ENCODE results near the gene IRX4. TPM values are rescaled to one million over a fixed set of nuclear protein-coding genes. Genes with fewer than 3 reads are reported as not detected.

IRX4 gene
- polyA plus RNA-seq, 1 donor, result not detected

GRCh38 chr5:1901061-1901460 is 18.3 kb upstream of the IRX4 start:
- Histone ChIP-seq H3K4me3 (ENCODE audit: low read length) (no peak overlapping the region), H3K36me3 (ENCODE audit: control insufficient read depth, insufficient read depth, low read length) (no peaks in the 10 kb centered on the region), H3K4me1 (ENCODE audit: control insufficient read depth, insufficient read depth, low read length) (no peaks in the 10 kb centered on the region), H3K27ac (ENCODE audit: low read length) (no peak overlapping the region), H3K27me3 (ENCODE audit: control insufficient read depth, insufficient read depth, low read length) (peaks cover 5% of the 10 kb centered on the region), H3K9me3 (ENCODE audit: control insufficient read depth, low read depth, low read length) (peaks cover 4% of the 10 kb centered on the region)
- 100% methylated on average over 1 of the region's 5 CpGs for WGBS (ENCODE audit: insufficient coverage, low lambda C conversion rate)
- no peak for DNase-seq

- Histone ChIP-seq H3K4me1 (ENCODE audit: control insufficient read depth, insufficient read depth, low read length) (no peaks in the 10 kb centered on the region), H3K9me3 (ENCODE audit: control insufficient read depth, low read depth, low read length) (no peaks in the 10 kb centered on the region), H3K36me3 (ENCODE audit: control insufficient read depth, insufficient read depth, low read length) (no peaks in the 10 kb centered on the region), H3K27me3 (ENCODE audit: control insufficient read depth, insufficient read depth, low read length) (peaks cover 8% of the 10 kb centered on the region), H3K27ac (ENCODE audit: low read length) (no peak overlapping the region), H3K4me3 (ENCODE audit: low read length) (no peak overlapping the region)
- no peak for DNase-seq
- no CpG with 5 or more reads among the region's 5 CpGs for WGBS (ENCODE audit: insufficient coverage, low lambda C conversion rate)
Measured at GRCh38 chr5:1899201-1899600, 16.5 kb upstream of the IRX4 start.

GRCh38 chr5:1897816-1898450 is 15.2 kb upstream of the IRX4 start:
- Histone ChIP-seq H3K27ac (ENCODE audit: low read length) (no peak overlapping the region), H3K27me3 (ENCODE audit: control insufficient read depth, insufficient read depth, low read length) (peaks cover 20% of the 10 kb centered on the region), H3K4me1 (ENCODE audit: control insufficient read depth, insufficient read depth, low read length) (no peaks in the 10 kb centered on the region), H3K36me3 (ENCODE audit: control insufficient read depth, insufficient read depth, low read length) (no peaks in the 10 kb centered on the region), H3K9me3 (ENCODE audit: control insufficient read depth, low read depth, low read length) (no peaks in the 10 kb centered on the region), H3K4me3 (ENCODE audit: low read length) (no peak overlapping the region)
- whole genome bisulfite sequencing (ENCODE audit: insufficient coverage, low lambda C conversion rate), result no CpG with 5 or more reads among the region's 18 CpGs
- DNase-seq, result no peak

- Histone ChIP-seq H3K27me3 (ENCODE audit: control insufficient read depth, insufficient read depth, low read length) (peaks cover 24% of the 10 kb centered on the region), H3K27ac (ENCODE audit: low read length) (no peak overlapping the region), H3K4me3 (ENCODE audit: low read length) (no peak overlapping the region), H3K4me1 (ENCODE audit: control insufficient read depth, insufficient read depth, low read length) (no peaks in the 10 kb centered on the region), H3K9me3 (ENCODE audit: control insufficient read depth, low read depth, low read length) (no peaks in the 10 kb centered on the region), H3K36me3 (ENCODE audit: control insufficient read depth, insufficient read depth, low read length) (no peaks in the 10 kb centered on the region)
- WGBS (ENCODE audit: insufficient coverage, low lambda C conversion rate), result no CpG with 5 or more reads among the region's 11 CpGs
- no peak for DNase-seq
Measured at GRCh38 chr5:1897386-1897785, 14.7 kb upstream of the IRX4 start.

GRCh38 chr5:1896602-1897376 is 14.1 kb upstream of the IRX4 start:
- H3K36me3 ChIP-seq (ENCODE audit: control insufficient read depth, insufficient read depth, low read length), result no peaks in the 10 kb centered on the region
- no peaks in the 10 kb centered on the region for H3K4me1 ChIP-seq (ENCODE audit: control insufficient read depth, insufficient read depth, low read length)
- no CpG with 5 or more reads among the region's 21 CpGs for WGBS (ENCODE audit: insufficient coverage, low lambda C conversion rate)
- no peak overlapping the region for H3K4me3 ChIP-seq (ENCODE audit: low read length)
- H3K9me3 ChIP-seq (ENCODE audit: control insufficient read depth, low read depth, low read length), result no peaks in the 10 kb centered on the region
- H3K27me3 ChIP-seq (ENCODE audit: control insufficient read depth, insufficient read depth, low read length), result peaks cover 27% of the 10 kb centered on the region
- H3K27ac ChIP-seq (ENCODE audit: low read length), result no peak overlapping the region
- no peak for DNase-seq

GRCh38 chr5:1895739-1896420 is 13.2 kb upstream of the IRX4 start:
- H3K27ac ChIP-seq (ENCODE audit: low read length), result no peak overlapping the region
- DNase-seq, result no peak
- no peaks in the 10 kb centered on the region for H3K36me3 ChIP-seq (ENCODE audit: control insufficient read depth, insufficient read depth, low read length)
- no peak overlapping the region for H3K4me3 ChIP-seq (ENCODE audit: low read length)
- no peaks in the 10 kb centered on the region for H3K4me1 ChIP-seq (ENCODE audit: control insufficient read depth, insufficient read depth, low read length)
- no peaks in the 10 kb centered on the region for H3K9me3 ChIP-seq (ENCODE audit: control insufficient read depth, low read depth, low read length)
- peaks cover 34% of the 10 kb centered on the region for H3K27me3 ChIP-seq (ENCODE audit: control insufficient read depth, insufficient read depth, low read length)
- WGBS (ENCODE audit: insufficient coverage, low lambda C conversion rate), result no CpG with 5 or more reads among the region's 15 CpGs

GRCh38 chr5:1894243-1894642 is 11.5 kb upstream of the IRX4 start:
- WGBS (ENCODE audit: insufficient coverage, low lambda C conversion rate), result no CpG with 5 or more reads among the region's 8 CpGs
- H3K4me3 ChIP-seq (ENCODE audit: low read length), result no peak overlapping the region
- H3K36me3 ChIP-seq (ENCODE audit: control insufficient read depth, insufficient read depth, low read length), result no peaks in the 10 kb centered on the region
- no peak overlapping the region for H3K27ac ChIP-seq (ENCODE audit: low read length)
- no peaks in the 10 kb centered on the region for H3K4me1 ChIP-seq (ENCODE audit: control insufficient read depth, insufficient read depth, low read length)
- peaks cover 45% of the 10 kb centered on the region for H3K27me3 ChIP-seq (ENCODE audit: control insufficient read depth, insufficient read depth, low read length)
- no peak for DNase-seq
- no peaks in the 10 kb centered on the region for H3K9me3 ChIP-seq (ENCODE audit: control insufficient read depth, low read depth, low read length)

GRCh38 chr5:1893754-1894153 is 11.0 kb upstream of the IRX4 start:
- H3K4me1 ChIP-seq (ENCODE audit: control insufficient read depth, insufficient read depth, low read length), result no peaks in the 10 kb centered on the region
- no peaks in the 10 kb centered on the region for H3K36me3 ChIP-seq (ENCODE audit: control insufficient read depth, insufficient read depth, low read length)
- no peaks in the 10 kb centered on the region for H3K9me3 ChIP-seq (ENCODE audit: control insufficient read depth, low read depth, low read length)
- DNase-seq, result no peak
- 90% methylated on average over 5 of the region's 10 CpGs for WGBS (ENCODE audit: insufficient coverage, low lambda C conversion rate)
- H3K27ac ChIP-seq (ENCODE audit: low read length), result no peak overlapping the region
- peaks cover 49% of the 10 kb centered on the region for H3K27me3 ChIP-seq (ENCODE audit: control insufficient read depth, insufficient read depth, low read length)
- no peak overlapping the region for H3K4me3 ChIP-seq (ENCODE audit: low read length)

GRCh38 chr5:1892685-1893445 is 10.1 kb upstream of the IRX4 start:
- Histone ChIP-seq H3K4me3 (ENCODE audit: low read length) (no peak overlapping the region), H3K9me3 (ENCODE audit: control insufficient read depth, low read depth, low read length) (peaks cover 2% of the 10 kb centered on the region), H3K27me3 (ENCODE audit: control insufficient read depth, insufficient read depth, low read length) (peaks cover 56% of the 10 kb centered on the region), H3K27ac (ENCODE audit: low read length) (no peak overlapping the region), H3K4me1 (ENCODE audit: control insufficient read depth, insufficient read depth, low read length) (no peaks in the 10 kb centered on the region), H3K36me3 (ENCODE audit: control insufficient read depth, insufficient read depth, low read length) (no peaks in the 10 kb centered on the region)
- WGBS (ENCODE audit: insufficient coverage, low lambda C conversion rate), result no CpG with 5 or more reads among the region's 22 CpGs
- DNase-seq, result no peak

GRCh38 chr5:1892211-1892610 is 9.5 kb upstream of the IRX4 start:
- no peak for DNase-seq
- peaks cover 63% of the 10 kb centered on the region for H3K27me3 ChIP-seq (ENCODE audit: control insufficient read depth, insufficient read depth, low read length)

More at GRCh38 chr5:1892211-1892610, 9.5 kb upstream of the IRX4 start:
- Histone ChIP-seq H3K4me1 (ENCODE audit: control insufficient read depth, insufficient read depth, low read length) (no peaks in the 10 kb centered on the region), H3K27ac (ENCODE audit: low read length) (no peak overlapping the region), H3K36me3 (ENCODE audit: control insufficient read depth, insufficient read depth, low read length) (no peaks in the 10 kb centered on the region), H3K9me3 (ENCODE audit: control insufficient read depth, low read depth, low read length) (peaks cover 4% of the 10 kb centered on the region), H3K4me3 (ENCODE audit: low read length) (no peak overlapping the region)
- no CpG with 5 or more reads among the region's 9 CpGs for WGBS (ENCODE audit: insufficient coverage, low lambda C conversion rate)
